Measurements from ENCODE around the gene PPP2R5C.

PPP2R5C gene

GRCh38 chr14:101776344-101776743 lies 14.8 kb downstream of the PPP2R5C start:
- ATAC-seq: no peak
- no peak for TF ChIP-seq ZNF70 (CRISPR knock-in tag; IDR thresholded peaks at IDR 0.05)
- TF ChIP-seq RARB (CRISPR knock-in tag; IDR thresholded peaks at IDR 0.05): no peak
- TF ChIP-seq ZNF565 (CRISPR knock-in tag; conservative IDR thresholded peaks at IDR 0.05; ENCODE audit: low read depth): no peak
- TF ChIP-seq TSHZ2 (CRISPR knock-in tag; IDR thresholded peaks at IDR 0.05): no peak
- no peak for TF ChIP-seq SNAI2 (CRISPR knock-in tag; IDR thresholded peaks at IDR 0.05)
- no peak for TF ChIP-seq GLIS3 (CRISPR knock-in tag; IDR thresholded peaks at IDR 0.05)
- TF ChIP-seq TCF4 (CRISPR knock-in tag; IDR thresholded peaks at IDR 0.05; ENCODE audit: borderline replicate concordance): no peak
- TF ChIP-seq ISL1 (CRISPR knock-in tag; IDR thresholded peaks at IDR 0.05): no peak
- no peak for TF ChIP-seq ZFP3 (CRISPR knock-in tag; IDR thresholded peaks at IDR 0.05)
- TF ChIP-seq ARNTL (CRISPR knock-in tag; IDR thresholded peaks at IDR 0.05; ENCODE audit: borderline replicate concordance, low read depth): no peak
- no peak for TF ChIP-seq PPARA (CRISPR knock-in tag; IDR thresholded peaks at IDR 0.05; ENCODE audit: borderline replicate concordance)
- no peak for TF ChIP-seq ZC3H10 (CRISPR knock-in tag; IDR thresholded peaks at IDR 0.05)
- TF ChIP-seq ESRRG (CRISPR knock-in tag; IDR thresholded peaks at IDR 0.05): no peak
- no peak for TF ChIP-seq CSDC2 (CRISPR knock-in tag; IDR thresholded peaks at IDR 0.05)

GRCh38 chr14:101780390-101780789 lies 18.9 kb downstream of the PPP2R5C start:
- TF ChIP-seq GLIS3 (CRISPR knock-in tag; IDR thresholded peaks at IDR 0.05) (no peak), RARB (CRISPR knock-in tag; IDR thresholded peaks at IDR 0.05) (no peak), ZNF70 (CRISPR knock-in tag; IDR thresholded peaks at IDR 0.05) (no peak)
- no peak for ATAC-seq

GRCh38 chr14:101780887-101781239 lies 19.4 kb downstream of the PPP2R5C start:
- TF ChIP-seq RARB (CRISPR knock-in tag; IDR thresholded peaks at IDR 0.05): no peak
- ATAC-seq: peak; percentile 22

- TF ChIP-seq GLIS3 (CRISPR knock-in tag; IDR thresholded peaks at IDR 0.05): no peak
- no peak for TF ChIP-seq ZNF8 (CRISPR knock-in tag; IDR thresholded peaks at IDR 0.05)
- TF ChIP-seq CSRNP3 (CRISPR knock-in tag; IDR thresholded peaks at IDR 0.05): no peak
- no peak for TF ChIP-seq ZNF565 (CRISPR knock-in tag; conservative IDR thresholded peaks at IDR 0.05; ENCODE audit: low read depth)
- TF ChIP-seq TOX (CRISPR knock-in tag; IDR thresholded peaks at IDR 0.05; ENCODE audit: borderline replicate concordance): no peak
- no peak for TF ChIP-seq ARNTL (CRISPR knock-in tag; IDR thresholded peaks at IDR 0.05; ENCODE audit: borderline replicate concordance, low read depth)
- TF ChIP-seq ISL1 (CRISPR knock-in tag; IDR thresholded peaks at IDR 0.05): no peak
- TF ChIP-seq PATZ1 (CRISPR knock-in tag; IDR thresholded peaks at IDR 0.05; ENCODE audit: borderline replicate concordance): no peak
- TF ChIP-seq ZNF70 (CRISPR knock-in tag; IDR thresholded peaks at IDR 0.05): no peak
- no peak for TF ChIP-seq ESRRG (CRISPR knock-in tag; IDR thresholded peaks at IDR 0.05)
- no peak for TF ChIP-seq TSHZ2 (CRISPR knock-in tag; IDR thresholded peaks at IDR 0.05)
- no peak for TF ChIP-seq RARB (CRISPR knock-in tag; IDR thresholded peaks at IDR 0.05)
- no peak for TF ChIP-seq CSDC2 (CRISPR knock-in tag; IDR thresholded peaks at IDR 0.05)
- no peak for TF ChIP-seq ZC3H10 (CRISPR knock-in tag; IDR thresholded peaks at IDR 0.05)
- TF ChIP-seq OSR1 (CRISPR knock-in tag; IDR thresholded peaks at IDR 0.05): no peak
- TF ChIP-seq PPARA (CRISPR knock-in tag; IDR thresholded peaks at IDR 0.05; ENCODE audit: borderline replicate concordance): no peak
- no peak for TF ChIP-seq TCF4 (CRISPR knock-in tag; IDR thresholded peaks at IDR 0.05; ENCODE audit: borderline replicate concordance)
- no peak for TF ChIP-seq ZFP3 (CRISPR knock-in tag; IDR thresholded peaks at IDR 0.05)
- peak; percentile 88 for ATAC-seq
Measured at GRCh38 chr14:101781240-101782061, 19.9 kb downstream of the PPP2R5C start.

Measured in SK-N-SH treated with all-trans-retinoic acid at 6 μM for 48 hours (cell line).